PC-9 (cell line): ENCODE results near the gene MAP7D2.

Experiments used
- CTCF ChIP-seq: fragments of 200-600 bp; sonication (generic); conservative IDR thresholded peaks from 2 replicates; pipeline ENCODE4 v1.6.1; 2017; ENCODE audit warnings: mixed run types, antibody characterized with exemption, mild to moderate bottlenecking, moderate library complexity
- EZH2 ChIP-seq: fragments of 200-600 bp; sonication (generic); IDR thresholded peaks from 2 replicates; pipeline ENCODE4 v1.8.0; 2017; ENCODE audit warnings: antibody characterized with exemption, low read depth

DNA sequence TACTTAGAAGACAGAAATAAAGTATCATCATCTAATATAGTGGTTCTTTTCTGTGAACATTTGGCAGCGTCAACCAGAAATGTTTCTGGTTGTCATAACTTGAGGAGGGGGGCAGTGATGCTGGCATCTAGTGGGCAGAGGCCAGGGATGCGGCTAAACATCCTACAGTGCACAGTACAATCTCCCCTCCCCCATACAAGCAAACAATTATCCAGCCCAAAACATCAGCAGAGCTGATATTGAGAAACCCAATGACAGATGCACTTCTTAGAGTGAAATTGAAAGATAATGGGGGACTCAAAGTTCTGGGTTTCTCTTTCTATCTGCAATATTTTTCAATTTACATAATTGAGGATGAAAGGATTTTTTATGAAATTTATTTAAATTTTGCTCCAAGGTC is 26.9 kb upstream of the MAP7D2 start:
- TF ChIP-seq CTCF = no peak
- TF ChIP-seq EZH2 = no peak
